Upper lobe of left lung (tissue), 4 donors: ENCODE data around the gene E2F8.

Experiments used
- EP300 ChIP-seq, 4 donors: sonication (generic); formaldehyde crosslinking; IDR thresholded peaks; one replicate each; pipeline ENCODE4 v1.5.1; 2017; ENCODE audit warnings: antibody characterized with exemption in 4 of 4, control low read depth in 2 of 4
- POLR2A ChIP-seq, 4 donors: fragments of 450-650 bp; IDR thresholded peaks; one replicate each; pipeline ENCODE4 v1.5.1; 2016 to 2017; ENCODE audit warnings: antibody characterized with exemption in 4 of 4, mild to moderate bottlenecking in 2 of 4
- POLR2AphosphoS5 ChIP-seq, 2 donors: sonication (generic); formaldehyde crosslinking; IDR thresholded peaks; one replicate each; pipeline ENCODE4 v1.5.1; 2017; ENCODE audit warnings: antibody characterized with exemption in 2 of 2
- TF ChIP-seq, protein P1 (sequence below), 6 experiments: fragments of 450-650 bp in 4 of 6; fragments of 200-600 bp in 2 of 6; sonication (generic) in 2 of 6; IDR thresholded peaks; one replicate each; pipeline ENCODE4 v1.5.1; 2016 to 2019; ENCODE audit warnings: antibody characterized with exemption in 6 of 6

DNA sequence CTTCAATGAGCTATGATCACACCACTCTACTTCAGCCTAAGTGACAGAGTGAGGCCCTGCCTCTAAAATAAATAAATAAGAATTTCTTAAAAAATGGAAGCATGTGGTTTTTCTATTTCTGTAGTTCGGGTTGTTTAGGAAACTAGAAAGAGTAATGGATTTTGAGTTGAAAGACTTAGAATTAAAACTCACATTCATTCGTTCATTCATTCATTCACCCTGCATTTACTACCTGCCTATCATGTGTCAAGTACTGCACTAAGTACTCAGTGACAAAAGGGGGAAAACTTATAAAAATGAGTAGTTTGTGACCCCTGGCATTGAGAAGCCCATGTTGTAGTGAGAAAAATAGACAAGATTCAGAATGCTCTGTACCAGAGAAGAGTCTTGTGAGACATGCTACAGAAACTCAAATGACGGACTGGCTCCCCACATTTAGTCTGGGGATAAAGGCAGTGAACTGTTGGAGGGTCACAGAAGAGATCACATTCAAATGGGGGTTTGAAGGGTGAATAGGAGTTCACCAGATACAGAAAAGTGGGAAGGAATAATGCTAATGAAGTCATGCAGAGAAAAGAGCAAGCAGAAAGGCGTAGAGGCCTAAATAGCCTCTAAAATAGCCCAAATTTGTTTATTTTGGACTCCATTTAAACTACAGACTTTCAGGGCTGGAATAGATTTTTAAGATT, 46.0 kb downstream of the E2F8 start:
- no peak for TF ChIP-seq POLR2A (IDR thresholded peaks at IDR 0.05)
- TF ChIP-seq EP300 (IDR thresholded peaks at IDR 0.05): no peak
- TF ChIP-seq, protein P1, sequence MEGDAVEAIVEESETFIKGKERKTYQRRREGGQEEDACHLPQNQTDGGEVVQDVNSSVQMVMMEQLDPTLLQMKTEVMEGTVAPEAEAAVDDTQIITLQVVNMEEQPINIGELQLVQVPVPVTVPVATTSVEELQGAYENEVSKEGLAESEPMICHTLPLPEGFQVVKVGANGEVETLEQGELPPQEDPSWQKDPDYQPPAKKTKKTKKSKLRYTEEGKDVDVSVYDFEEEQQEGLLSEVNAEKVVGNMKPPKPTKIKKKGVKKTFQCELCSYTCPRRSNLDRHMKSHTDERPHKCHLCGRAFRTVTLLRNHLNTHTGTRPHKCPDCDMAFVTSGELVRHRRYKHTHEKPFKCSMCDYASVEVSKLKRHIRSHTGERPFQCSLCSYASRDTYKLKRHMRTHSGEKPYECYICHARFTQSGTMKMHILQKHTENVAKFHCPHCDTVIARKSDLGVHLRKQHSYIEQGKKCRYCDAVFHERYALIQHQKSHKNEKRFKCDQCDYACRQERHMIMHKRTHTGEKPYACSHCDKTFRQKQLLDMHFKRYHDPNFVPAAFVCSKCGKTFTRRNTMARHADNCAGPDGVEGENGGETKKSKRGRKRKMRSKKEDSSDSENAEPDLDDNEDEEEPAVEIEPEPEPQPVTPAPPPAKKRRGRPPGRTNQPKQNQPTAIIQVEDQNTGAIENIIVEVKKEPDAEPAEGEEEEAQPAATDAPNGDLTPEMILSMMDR (IDR thresholded peaks at IDR 0.05): no peak
- no peak for TF ChIP-seq POLR2AphosphoS5 (IDR thresholded peaks at IDR 0.05)
